GM19467 (cell line): ENCODE results near the gene MAB21L4.

Source experiments
- ATAC-seq: cut with Tn5 transposase; IDR thresholded peaks from one replicate; pipeline ENCODE4 v1.9.1; 2021; ENCODE audit warnings: mild to moderate bottlenecking, moderate library complexity; ENCODE audit not compliant: unreplicated experiment

The MAB21L4 gene

GRCh38 chr2:240884745-240885144, 11.2 kb downstream of the MAB21L4 start:
- no peak for ATAC-seq

GRCh38 chr2:240884221-240884620, 11.7 kb downstream of the MAB21L4 start:
- no peak for ATAC-seq

- ATAC-seq: no peak
These were observed 14.0 kb downstream of the MAB21L4 start for GRCh38 chr2:240881913-240882312.

GRCh38 chr2:240879105-240879504, 16.9 kb downstream of the MAB21L4 start:
- no peak for ATAC-seq

- ATAC-seq: no peak
These were observed 17.5 kb downstream of the MAB21L4 start for GRCh38 chr2:240878341-240878936.

GRCh38 chr2:240877460-240878340, 18.3 kb downstream of the MAB21L4 start:
- no peak for ATAC-seq

- ATAC-seq: no peak
These were observed 19.3 kb downstream of the MAB21L4 start for GRCh38 chr2:240876475-240877251.

GRCh38 chr2:240876035-240876474, 19.9 kb downstream of the MAB21L4 start:
- no peak for ATAC-seq

GRCh38 chr2:240875228-240876034, 20.5 kb downstream of the MAB21L4 start:
- no peak for ATAC-seq

GRCh38 chr2:240874715-240875227, 21.2 kb downstream of the MAB21L4 start:
- ATAC-seq: no peak

- ATAC-seq: no peak
These were observed 21.9 kb downstream of the MAB21L4 start for GRCh38 chr2:240873805-240874714.

GRCh38 chr2:240873098-240873788, 22.7 kb downstream of the MAB21L4 start:
- no peak for ATAC-seq

GRCh38 chr2:240872317-240873097, 23.4 kb downstream of the MAB21L4 start:
- no peak for ATAC-seq

GRCh38 chr2:240871071-240871958, 24.6 kb downstream of the MAB21L4 start:
- ATAC-seq: no peak

GRCh38 chr2:240869956-240870875, 25.7 kb downstream of the MAB21L4 start:
- ATAC-seq: no peak
